ENCODE results near the gene SUV39H1. TPM values are rescaled to one million over a fixed set of nuclear protein-coding genes. Genes with fewer than 3 reads are reported as not detected.

SUV39H1 gene
- total and polyA plus RNA-seq, 9 of the 15 experiments (the other 6 are each of a cell fraction or from before 2014, with no cell fraction given): 4.7 to 34.7 (median 17.9) TPM

- 56% methylated on average over 4 of the region's 4 CpGs for WGBS (ENCODE audit: insufficient coverage, low coverage, missing lambda C conversion rate)
- TF ChIP-seq SMAD4 (CRISPR knock-in tag; conservative IDR thresholded peaks at IDR 0.05) (no peak), ILK (tag; IDR thresholded peaks at IDR 0.05; ENCODE audit: borderline replicate concordance, low read depth) (no peak), ZNF639 (CRISPR knock-in tag; conservative IDR thresholded peaks at IDR 0.05 in 1 of 2, IDR thresholded peaks at IDR 0.05 in 1 of 2) (no peak), RBM25 (IDR thresholded peaks at IDR 0.05; ENCODE audit: low read depth, low read length, severe bottlenecking) (no peak), SREBF1 (IDR thresholded peaks at IDR 0.05; ENCODE audit: borderline replicate concordance, low read depth, low read length) (no peak), STAT5A (IDR thresholded peaks at IDR 0.05; ENCODE audit: borderline replicate concordance, low read length) (no peak), ZBED1 (IDR thresholded peaks at IDR 0.05) (no peak), LCOR (CRISPR knock-in tag; IDR thresholded peaks at IDR 0.05) (no peak)
- TF ChIP-seq, protein P1, sequence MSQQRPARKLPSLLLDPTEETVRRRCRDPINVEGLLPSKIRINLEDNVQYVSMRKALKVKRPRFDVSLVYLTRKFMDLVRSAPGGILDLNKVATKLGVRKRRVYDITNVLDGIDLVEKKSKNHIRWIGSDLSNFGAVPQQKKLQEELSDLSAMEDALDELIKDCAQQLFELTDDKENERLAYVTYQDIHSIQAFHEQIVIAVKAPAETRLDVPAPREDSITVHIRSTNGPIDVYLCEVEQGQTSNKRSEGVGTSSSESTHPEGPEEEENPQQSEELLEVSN (IDR thresholded peaks at IDR 0.05; ENCODE audit: borderline replicate concordance in 1 of 2, extremely low read depth in 1 of 2, insufficient read depth in 1 of 2, insufficient read length in 1 of 2, low read depth in 1 of 2, low read length in 1 of 2, poor library complexity in 1 of 2, severe bottlenecking in 1 of 2): no peak
- TF ChIP-seq, protein P2, sequence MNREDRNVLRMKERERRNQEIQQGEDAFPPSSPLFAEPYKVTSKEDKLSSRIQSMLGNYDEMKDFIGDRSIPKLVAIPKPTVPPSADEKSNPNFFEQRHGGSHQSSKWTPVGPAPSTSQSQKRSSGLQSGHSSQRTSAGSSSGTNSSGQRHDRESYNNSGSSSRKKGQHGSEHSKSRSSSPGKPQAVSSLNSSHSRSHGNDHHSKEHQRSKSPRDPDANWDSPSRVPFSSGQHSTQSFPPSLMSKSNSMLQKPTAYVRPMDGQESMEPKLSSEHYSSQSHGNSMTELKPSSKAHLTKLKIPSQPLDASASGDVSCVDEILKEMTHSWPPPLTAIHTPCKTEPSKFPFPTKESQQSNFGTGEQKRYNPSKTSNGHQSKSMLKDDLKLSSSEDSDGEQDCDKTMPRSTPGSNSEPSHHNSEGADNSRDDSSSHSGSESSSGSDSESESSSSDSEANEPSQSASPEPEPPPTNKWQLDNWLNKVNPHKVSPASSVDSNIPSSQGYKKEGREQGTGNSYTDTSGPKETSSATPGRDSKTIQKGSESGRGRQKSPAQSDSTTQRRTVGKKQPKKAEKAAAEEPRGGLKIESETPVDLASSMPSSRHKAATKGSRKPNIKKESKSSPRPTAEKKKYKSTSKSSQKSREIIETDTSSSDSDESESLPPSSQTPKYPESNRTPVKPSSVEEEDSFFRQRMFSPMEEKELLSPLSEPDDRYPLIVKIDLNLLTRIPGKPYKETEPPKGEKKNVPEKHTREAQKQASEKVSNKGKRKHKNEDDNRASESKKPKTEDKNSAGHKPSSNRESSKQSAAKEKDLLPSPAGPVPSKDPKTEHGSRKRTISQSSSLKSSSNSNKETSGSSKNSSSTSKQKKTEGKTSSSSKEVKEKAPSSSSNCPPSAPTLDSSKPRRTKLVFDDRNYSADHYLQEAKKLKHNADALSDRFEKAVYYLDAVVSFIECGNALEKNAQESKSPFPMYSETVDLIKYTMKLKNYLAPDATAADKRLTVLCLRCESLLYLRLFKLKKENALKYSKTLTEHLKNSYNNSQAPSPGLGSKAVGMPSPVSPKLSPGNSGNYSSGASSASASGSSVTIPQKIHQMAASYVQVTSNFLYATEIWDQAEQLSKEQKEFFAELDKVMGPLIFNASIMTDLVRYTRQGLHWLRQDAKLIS (CRISPR knock-in tag; IDR thresholded peaks at IDR 0.05): no peak
- TF ChIP-seq, protein P3, sequence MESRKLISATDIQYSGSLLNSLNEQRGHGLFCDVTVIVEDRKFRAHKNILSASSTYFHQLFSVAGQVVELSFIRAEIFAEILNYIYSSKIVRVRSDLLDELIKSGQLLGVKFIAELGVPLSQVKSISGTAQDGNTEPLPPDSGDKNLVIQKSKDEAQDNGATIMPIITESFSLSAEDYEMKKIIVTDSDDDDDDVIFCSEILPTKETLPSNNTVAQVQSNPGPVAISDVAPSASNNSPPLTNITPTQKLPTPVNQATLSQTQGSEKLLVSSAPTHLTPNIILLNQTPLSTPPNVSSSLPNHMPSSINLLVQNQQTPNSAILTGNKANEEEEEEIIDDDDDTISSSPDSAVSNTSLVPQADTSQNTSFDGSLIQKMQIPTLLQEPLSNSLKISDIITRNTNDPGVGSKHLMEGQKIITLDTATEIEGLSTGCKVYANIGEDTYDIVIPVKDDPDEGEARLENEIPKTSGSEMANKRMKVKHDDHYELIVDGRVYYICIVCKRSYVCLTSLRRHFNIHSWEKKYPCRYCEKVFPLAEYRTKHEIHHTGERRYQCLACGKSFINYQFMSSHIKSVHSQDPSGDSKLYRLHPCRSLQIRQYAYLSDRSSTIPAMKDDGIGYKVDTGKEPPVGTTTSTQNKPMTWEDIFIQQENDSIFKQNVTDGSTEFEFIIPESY (CRISPR knock-in tag; IDR thresholded peaks at IDR 0.05): no peak
- DNase-seq (ENCODE audit: extremely low read depth in 1 of 4, low spot score in 3 of 4) (no peak), ATAC-seq (no peak), FAIRE-seq (no peak)
- Histone ChIP-seq H3K9me1 (ENCODE audit: control insufficient read depth, insufficient read depth, low read length) (no peaks in the 10 kb centered on the region), H3K9ac (ENCODE audit: insufficient read depth in 1 of 2, low read depth in 2 of 2, low read length in 2 of 2) (no peak overlapping the region), H3K4me3 (no peak overlapping the region), H2AFZ (ENCODE audit: low read depth, low read length) (no peak overlapping the region), H3K36me3 (ENCODE audit: control insufficient read depth, insufficient read depth, low read length) (no peaks in the 10 kb centered on the region), H4K20me1 (replicated peaks; ENCODE audit: control insufficient read depth, insufficient read depth, low read length) (no peaks in the 10 kb centered on the region), H3K27ac (ENCODE audit: extremely low read depth, low read depth, low read length) (no peak overlapping the region), H3K79me2 (ENCODE audit: control insufficient read depth, insufficient read depth, low read length) (no peaks in the 10 kb centered on the region), H3K4me1 (replicated peaks in 1 of 2; ENCODE audit: control insufficient read depth in 2 of 2, insufficient read depth in 2 of 2, low read length in 2 of 2) (no peaks in the 10 kb centered on the region), H3K4me2 (ENCODE audit: insufficient read depth, low read length) (no peak overlapping the region), H3K9me3 (replicated peaks; ENCODE audit: control insufficient read depth, insufficient read depth, low read depth, low read length) (no peaks in the 10 kb centered on the region), H3K27me3 (ENCODE audit: control insufficient read depth in 2 of 2, insufficient read depth in 2 of 2, low read length in 2 of 2) (no peaks in the 10 kb centered on the region)
- intact Hi-C loops (cut with micrococcal nuclease): no loop called here
- no TSS peak for BruUV-seq (replicated peaks)
- CTCF ChIA-PET (ENCODE audit: low intra/inter-chr PET ratio): no interaction called here
- POLR2A ChIA-PET: interaction anchor here (0.6 kb wide), 1 partner anchor 30 kb away, joined by 3 read pairs; no protein-coding TSS in a partner anchor
- in situ Hi-C loops (cut with MboI): no loop called here
These were observed 29.0 kb upstream of the SUV39H1 start for GRCh38 chrX:48667509-48667908.

Measured in K562 (cell line).